ENCODE measurements around the gene GPLD1.

Gene GPLD1

DNA sequence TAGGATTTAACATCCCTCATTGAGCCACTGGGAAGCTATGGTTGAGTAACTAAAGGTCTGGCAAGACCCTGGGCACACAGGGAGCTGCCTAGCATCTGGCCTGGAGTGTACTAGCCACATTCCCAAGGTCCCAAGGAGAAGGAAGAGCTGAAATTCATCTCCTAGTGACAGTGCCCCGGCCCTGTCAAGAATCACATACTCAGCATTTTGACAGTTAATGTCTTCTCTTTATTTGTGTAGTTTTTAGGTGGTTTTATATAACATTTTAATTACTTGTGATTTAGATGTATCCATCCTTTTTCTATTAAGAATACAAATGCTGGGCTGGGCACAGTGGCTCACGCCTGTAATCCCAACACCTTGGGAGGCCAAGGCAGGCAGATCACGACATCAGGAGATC is 45.8 kb upstream of the GPLD1 start:
- no peak overlapping the region for H3K4me2 ChIP-seq (ENCODE audit: low read length)
- no peak overlapping the region for H2AFZ ChIP-seq
- no peak overlapping the region for H3K9ac ChIP-seq
- no peak overlapping the region for H3K27ac ChIP-seq
- no peaks in the 10 kb centered on the region for H3K27me3 ChIP-seq (ENCODE audit: control insufficient read depth, insufficient read depth, low read length)
- no peaks in the 10 kb centered on the region for H3K9me3 ChIP-seq (ENCODE audit: control insufficient read depth, low read length)
- no peaks in the 10 kb centered on the region for H3K36me3 ChIP-seq (ENCODE audit: control insufficient read depth, insufficient read depth, low read length)
- H3K4me3 ChIP-seq (ENCODE audit: low read depth, low read length), result no peak overlapping the region
- TF ChIP-seq, protein P1, sequence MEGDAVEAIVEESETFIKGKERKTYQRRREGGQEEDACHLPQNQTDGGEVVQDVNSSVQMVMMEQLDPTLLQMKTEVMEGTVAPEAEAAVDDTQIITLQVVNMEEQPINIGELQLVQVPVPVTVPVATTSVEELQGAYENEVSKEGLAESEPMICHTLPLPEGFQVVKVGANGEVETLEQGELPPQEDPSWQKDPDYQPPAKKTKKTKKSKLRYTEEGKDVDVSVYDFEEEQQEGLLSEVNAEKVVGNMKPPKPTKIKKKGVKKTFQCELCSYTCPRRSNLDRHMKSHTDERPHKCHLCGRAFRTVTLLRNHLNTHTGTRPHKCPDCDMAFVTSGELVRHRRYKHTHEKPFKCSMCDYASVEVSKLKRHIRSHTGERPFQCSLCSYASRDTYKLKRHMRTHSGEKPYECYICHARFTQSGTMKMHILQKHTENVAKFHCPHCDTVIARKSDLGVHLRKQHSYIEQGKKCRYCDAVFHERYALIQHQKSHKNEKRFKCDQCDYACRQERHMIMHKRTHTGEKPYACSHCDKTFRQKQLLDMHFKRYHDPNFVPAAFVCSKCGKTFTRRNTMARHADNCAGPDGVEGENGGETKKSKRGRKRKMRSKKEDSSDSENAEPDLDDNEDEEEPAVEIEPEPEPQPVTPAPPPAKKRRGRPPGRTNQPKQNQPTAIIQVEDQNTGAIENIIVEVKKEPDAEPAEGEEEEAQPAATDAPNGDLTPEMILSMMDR (IDR thresholded peaks at IDR 0.05), result no peak
- H3K4me1 ChIP-seq, result no peaks in the 10 kb centered on the region
- no peaks in the 10 kb centered on the region for H3K79me2 ChIP-seq

DNA sequence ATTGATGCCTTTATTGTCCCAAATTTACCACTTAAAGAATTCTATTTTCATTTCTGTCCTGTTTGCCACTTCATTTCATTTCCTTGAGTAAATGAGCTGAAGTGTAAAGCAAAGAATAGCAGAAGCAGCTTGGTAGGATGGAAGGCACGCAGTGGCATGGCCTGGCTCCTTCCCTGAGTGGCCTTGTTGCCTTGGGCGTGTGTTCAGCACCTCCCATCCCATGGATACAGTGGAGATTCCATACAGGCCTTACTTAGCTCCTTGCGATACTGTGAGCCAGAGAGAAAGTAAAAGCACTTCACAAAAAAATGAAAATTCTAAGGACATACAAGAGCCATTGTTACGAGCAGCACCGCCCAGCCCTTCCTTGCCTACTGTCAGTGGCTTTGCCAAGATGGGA is 45.0 kb upstream of the GPLD1 start:
- Histone ChIP-seq H3K4me2 (ENCODE audit: low read length) (no peak overlapping the region), H3K27ac (no peak overlapping the region), H3K4me3 (ENCODE audit: low read depth, low read length) (no peak overlapping the region), H3K79me2 (no peaks in the 10 kb centered on the region), H3K4me1 (no peaks in the 10 kb centered on the region), H3K27me3 (ENCODE audit: control insufficient read depth, insufficient read depth, low read length) (no peaks in the 10 kb centered on the region), H3K9ac (no peak overlapping the region), H3K36me3 (ENCODE audit: control insufficient read depth, insufficient read depth, low read length) (no peaks in the 10 kb centered on the region), H3K9me3 (ENCODE audit: control insufficient read depth, low read length) (no peaks in the 10 kb centered on the region), H2AFZ (no peak overlapping the region)
- TF ChIP-seq, protein P1 (IDR thresholded peaks at IDR 0.05), result no peak

DNA sequence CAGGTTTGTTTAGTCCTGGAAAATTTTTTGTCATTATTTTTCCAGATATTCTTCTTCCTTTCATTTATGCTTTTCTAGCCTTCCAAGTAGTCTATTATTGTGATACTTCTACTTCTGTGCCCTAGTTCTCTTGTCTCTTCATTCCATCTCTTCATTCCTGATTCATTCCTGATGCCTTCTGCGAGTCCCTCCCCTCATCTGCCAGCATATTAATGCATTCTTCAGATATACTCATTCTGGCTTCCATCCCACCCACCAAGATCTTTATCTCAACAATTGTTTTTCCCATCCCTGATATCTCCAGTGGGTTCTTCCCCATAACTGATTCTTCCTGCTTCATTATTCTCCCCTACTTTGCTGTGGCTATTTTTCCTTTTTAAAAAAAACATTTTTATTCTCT is 40.6 kb upstream of the GPLD1 start:
- H3K4me2 ChIP-seq (ENCODE audit: low read length), result no peak overlapping the region
- H3K27me3 ChIP-seq (ENCODE audit: control insufficient read depth, insufficient read depth, low read length), result no peaks in the 10 kb centered on the region
- H3K36me3 ChIP-seq (ENCODE audit: control insufficient read depth, insufficient read depth, low read length), result no peaks in the 10 kb centered on the region
- no peaks in the 10 kb centered on the region for H3K4me1 ChIP-seq
- H3K79me2 ChIP-seq, result no peaks in the 10 kb centered on the region
- no peak overlapping the region for H3K4me3 ChIP-seq (ENCODE audit: low read depth, low read length)
- no peaks in the 10 kb centered on the region for H3K9me3 ChIP-seq (ENCODE audit: control insufficient read depth, low read length)
- H3K27ac ChIP-seq, result no peak overlapping the region
- no peak overlapping the region for H2AFZ ChIP-seq
- TF ChIP-seq, protein P1 (IDR thresholded peaks at IDR 0.05), result no peak
- H3K9ac ChIP-seq, result no peak overlapping the region

DNA sequence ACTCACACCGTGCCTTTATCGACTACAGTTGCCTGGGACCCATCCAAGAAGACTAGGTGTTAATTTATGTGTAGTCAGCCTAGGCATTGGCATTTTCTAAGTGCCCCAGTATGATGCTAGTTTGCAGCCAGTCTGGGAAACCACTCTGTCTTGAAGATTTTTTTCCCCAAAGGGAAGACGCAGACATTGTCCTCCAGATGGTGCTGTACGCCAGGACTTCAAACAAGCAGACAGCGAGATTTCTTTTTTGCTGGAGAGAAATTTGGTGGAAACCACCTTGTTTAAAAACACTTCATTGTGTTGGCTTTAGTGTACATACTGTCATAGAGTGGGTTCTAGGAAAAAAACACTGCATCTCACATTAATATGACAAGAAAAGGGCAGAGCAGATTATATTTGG is 35.4 kb upstream of the GPLD1 start:
- H3K36me3 ChIP-seq (ENCODE audit: control insufficient read depth, insufficient read depth, low read length), result no peaks in the 10 kb centered on the region
- no peaks in the 10 kb centered on the region for H3K9me3 ChIP-seq (ENCODE audit: control insufficient read depth, low read length)
- no peak overlapping the region for H2AFZ ChIP-seq
- peaks cover 9% of the 10 kb centered on the region for H3K4me1 ChIP-seq
- no peak overlapping the region for H3K4me3 ChIP-seq (ENCODE audit: low read depth, low read length)
- H3K9ac ChIP-seq, result no peak overlapping the region
- H3K27me3 ChIP-seq (ENCODE audit: control insufficient read depth, insufficient read depth, low read length), result no peaks in the 10 kb centered on the region
- TF ChIP-seq, protein P1 (IDR thresholded peaks at IDR 0.05), result peak; percentile 27
- no peaks in the 10 kb centered on the region for H3K79me2 ChIP-seq
- H3K4me2 ChIP-seq (ENCODE audit: low read length), result no peak overlapping the region
- no peak overlapping the region for H3K27ac ChIP-seq

DNA sequence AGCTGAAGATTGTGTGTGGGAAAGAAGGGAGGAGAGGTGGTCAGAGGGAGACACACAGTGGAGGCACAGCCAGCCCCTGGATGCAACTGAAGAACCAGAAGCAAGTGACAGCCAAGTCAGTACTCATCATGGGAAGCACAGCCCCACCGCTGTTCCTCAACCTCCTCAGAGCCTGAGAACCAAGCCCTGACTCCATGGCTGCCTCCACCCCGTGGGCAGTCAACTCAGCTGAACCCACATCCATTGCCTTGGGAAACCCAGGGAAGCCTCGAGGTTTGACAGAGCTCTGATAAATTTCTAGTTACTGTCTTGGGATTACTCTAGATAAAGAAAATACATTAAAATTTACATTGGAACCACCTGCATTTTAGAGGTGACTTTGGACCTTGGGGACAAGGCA is 35.0 kb upstream of the GPLD1 start:
- Histone ChIP-seq H3K27ac (no peak overlapping the region), H3K4me1 (peaks cover 9% of the 10 kb centered on the region), H3K79me2 (no peaks in the 10 kb centered on the region), H2AFZ (no peak overlapping the region), H3K9ac (no peak overlapping the region), H3K9me3 (ENCODE audit: control insufficient read depth, low read length) (no peaks in the 10 kb centered on the region), H3K36me3 (ENCODE audit: control insufficient read depth, insufficient read depth, low read length) (no peaks in the 10 kb centered on the region), H3K4me3 (ENCODE audit: low read depth, low read length) (no peak overlapping the region), H3K4me2 (ENCODE audit: low read length) (no peak overlapping the region), H3K27me3 (ENCODE audit: control insufficient read depth, insufficient read depth, low read length) (no peaks in the 10 kb centered on the region)
- TF ChIP-seq, protein P1 (IDR thresholded peaks at IDR 0.05), result no peak

All from parathyroid adenoma (tissue), 2 donors.